Right renal cortex interstitium (tissue), 3 donors: ENCODE results near the gene CSPG4. TPM values are rescaled to one million over a fixed set of nuclear protein-coding genes. Genes with fewer than 3 reads are reported as not detected.

Experiments
- DNase-seq, 3 donors: peaks; one replicate each; pipeline ENCODE4 v3.0.0-alpha.2; 2013; ENCODE audit warnings: low read depth in 3 of 3, low spot score in 2 of 3
- polyA plus RNA-seq, 3 donors: library from polyadenylated mRNA; unstranded; fragments of 120-200 nt; gene quantifications; one replicate each; pipeline ENCODE4 v1.2.1, GENCODE V29; 2013; ENCODE audit not compliant: insufficient read length in 3 of 3

Gene CSPG4
- polyA plus RNA-seq, 3 donors: 6.4 to 7.5 (median 6.9) TPM

DNA sequence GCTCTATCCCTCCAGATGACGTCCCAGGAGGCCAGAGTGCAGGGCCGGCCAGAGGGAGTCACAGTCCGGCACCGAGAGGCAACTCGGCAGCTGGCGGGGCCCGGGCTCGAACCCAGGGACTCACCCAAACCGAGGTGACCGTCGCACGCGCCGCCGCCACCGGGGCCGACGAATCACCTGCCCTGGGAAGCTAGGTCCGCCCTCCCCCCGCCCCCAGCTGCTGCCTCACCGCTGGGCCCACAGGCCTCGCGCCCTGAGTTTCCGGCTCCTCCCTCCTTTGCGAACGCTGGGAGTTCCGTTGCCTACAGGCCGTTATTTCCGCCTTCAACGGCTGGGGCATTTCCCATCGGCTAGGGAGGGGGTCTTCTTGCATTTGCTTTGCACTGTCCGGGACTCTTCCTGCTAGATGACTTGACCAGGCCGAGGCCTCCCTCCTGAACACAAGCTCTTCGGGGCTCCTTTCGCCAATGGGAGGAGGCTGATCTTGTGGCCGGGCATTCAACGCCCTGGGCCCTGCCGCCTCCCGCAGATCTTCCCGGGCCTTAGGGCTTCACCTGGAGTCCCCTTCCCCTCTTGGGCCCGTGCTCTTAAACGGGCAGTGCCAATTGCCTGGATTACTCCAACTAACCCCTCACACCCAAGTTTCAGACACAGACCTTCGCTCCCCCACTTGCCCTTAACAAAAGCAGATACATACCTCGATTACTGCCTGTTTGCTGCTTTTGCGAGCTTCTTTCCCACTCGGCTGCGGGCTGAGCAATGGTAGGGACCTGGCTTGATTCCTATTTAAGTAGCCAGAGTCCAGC is 86.9 kb downstream of the CSPG4 start, which contains the start of gene SNUPN:
TSS of gene SNUPN (minus strand) at position 184 of the 806 bp plus-strand sequence. CDS start 4,674 bp downstream, outside the sequence.
- DNase-seq: peak in 2 of 3 donors; percentile 90 to 91

Other genes starting within 250 kb of the CSPG4 start
- gene PTPN9, start 133.5 kb downstream of the CSPG4 start, polyA plus RNA-seq: 10 to 100 TPM; 48.2 to 52.2 (median 51.9) TPM
- 10 to 100 TPM; 27.5 to 32.7 (median 31.6) TPM for gene SNUPN, start 87.1 kb downstream of the CSPG4 start, polyA plus RNA-seq
- 10 to 100 TPM; 46.1 to 56.4 (median 53.6) TPM for gene IMP3, start 72.6 kb downstream of the CSPG4 start, polyA plus RNA-seq
- 10 to 100 TPM; 18.9 to 20.3 (median 19.9) TPM for gene SNX33, start 64.9 kb downstream of the CSPG4 start, polyA plus RNA-seq
- gene UBE2Q2, start 130.6 kb upstream of the CSPG4 start, polyA plus RNA-seq: 10 to 100 TPM; 51.8 to 57.8 (median 55.8) TPM
- gene FBXO22, start 191.0 kb upstream of the CSPG4 start, polyA plus RNA-seq: 10 to 100 TPM; 49.2 to 54.3 (median 51.2) TPM